HG02981 (cell line): ENCODE results near the gene TAGLN2.

Source experiments
- ATAC-seq: cut with Tn5 transposase; IDR thresholded peaks from one replicate; pipeline ENCODE4 v1.9.1; 2021; ENCODE audit warnings: mild to moderate bottlenecking, moderate library complexity; ENCODE audit not compliant: unreplicated experiment

Gene TAGLN2

GRCh38 chr1:159923203-159924024 is 1.9 kb downstream of the TAGLN2 start:
- peak; percentile 39 for ATAC-seq

DNA sequence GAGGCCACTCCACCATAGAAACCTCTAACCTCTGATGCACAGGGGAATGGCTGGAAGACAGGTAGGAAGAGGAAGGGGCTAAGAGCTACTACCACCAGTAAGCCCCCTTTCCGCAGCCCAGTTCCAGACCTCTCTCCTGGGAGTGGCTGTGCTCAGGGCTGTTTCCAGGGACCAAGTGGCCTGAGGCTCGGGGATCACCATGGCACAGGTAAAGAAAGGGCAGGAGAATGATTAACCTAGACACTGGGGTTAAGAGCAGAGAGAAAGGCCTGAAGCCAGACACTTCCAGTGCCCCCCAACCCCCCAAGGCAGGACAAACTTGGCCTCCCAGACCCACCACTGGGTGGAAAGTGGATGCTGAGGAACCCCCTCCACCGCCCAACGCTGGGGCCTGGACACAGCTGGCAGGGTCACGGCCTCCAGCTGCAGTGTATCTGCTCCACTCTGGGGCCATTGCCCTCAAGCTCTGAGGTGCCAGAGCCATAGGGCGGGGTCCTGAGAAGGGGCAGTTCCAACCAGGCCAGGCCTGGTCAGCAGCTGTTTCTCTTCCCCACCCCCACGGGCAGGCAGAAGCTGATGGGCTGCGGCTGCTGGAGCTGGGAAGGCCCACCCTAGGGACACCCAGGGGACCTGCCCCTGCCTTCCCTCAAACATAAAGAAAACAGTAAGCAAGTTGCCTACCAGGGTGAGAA is 2.6 kb downstream of the TAGLN2 start:
- no peak for ATAC-seq

DNA sequence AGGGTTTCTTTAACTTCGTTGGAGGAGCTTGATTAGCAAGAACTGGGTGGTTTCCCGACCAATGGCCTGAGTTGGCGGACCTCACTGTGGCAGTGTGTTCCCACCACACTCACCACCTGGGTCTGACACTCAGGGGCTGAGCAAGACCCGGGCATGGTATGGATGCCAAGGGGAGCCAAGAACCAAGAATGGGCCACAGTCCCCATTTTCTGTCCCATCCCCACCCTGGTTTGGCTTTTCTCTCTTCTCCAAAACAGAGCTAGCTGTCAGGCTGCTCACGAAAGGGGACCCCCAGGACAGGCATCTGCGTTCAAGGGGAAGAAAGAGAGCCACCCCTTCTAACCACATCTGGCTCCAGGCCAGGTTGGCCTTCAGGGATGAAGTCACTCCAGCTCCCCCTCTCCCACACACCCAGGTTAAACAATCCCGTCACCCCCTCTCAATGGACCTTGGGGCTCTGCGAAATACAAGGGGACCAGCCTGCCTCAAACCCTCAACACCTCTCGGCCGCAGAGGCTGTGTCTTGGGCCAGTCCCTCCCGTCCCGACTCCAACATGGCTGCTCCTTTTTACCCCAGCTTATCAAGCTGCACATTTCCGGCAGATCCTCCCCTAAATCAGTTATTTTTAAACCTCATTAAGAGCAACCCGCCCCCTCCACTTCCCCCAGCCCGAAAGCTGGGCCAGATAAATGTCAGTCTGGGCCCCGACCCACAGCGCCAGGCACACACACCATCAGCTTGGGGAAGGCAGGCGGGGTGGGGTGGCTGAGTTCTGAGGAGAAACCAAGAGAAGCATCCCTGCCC is 3.4 kb downstream of the TAGLN2 start:
- ATAC-seq: no peak

DNA sequence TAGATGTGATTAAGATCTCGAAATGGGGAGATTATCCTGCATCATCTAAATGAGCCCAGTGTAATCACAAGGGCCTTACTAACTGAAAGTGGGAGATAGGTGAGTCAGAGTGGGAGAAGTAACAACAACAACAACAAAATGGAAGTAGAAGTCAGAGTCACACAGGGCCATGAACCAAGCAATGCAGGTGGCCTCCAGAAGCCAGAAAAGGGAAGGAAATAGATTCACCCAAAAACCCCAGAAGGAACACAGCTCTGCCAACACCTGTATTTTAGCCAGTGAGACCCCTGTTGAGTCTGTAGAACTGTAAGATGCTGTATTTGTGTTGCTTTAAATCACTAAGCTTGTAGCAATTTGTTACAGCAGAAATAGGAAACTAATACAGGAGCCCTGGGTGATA is 4.1 kb downstream of the TAGLN2 start:
- no peak for ATAC-seq

DNA sequence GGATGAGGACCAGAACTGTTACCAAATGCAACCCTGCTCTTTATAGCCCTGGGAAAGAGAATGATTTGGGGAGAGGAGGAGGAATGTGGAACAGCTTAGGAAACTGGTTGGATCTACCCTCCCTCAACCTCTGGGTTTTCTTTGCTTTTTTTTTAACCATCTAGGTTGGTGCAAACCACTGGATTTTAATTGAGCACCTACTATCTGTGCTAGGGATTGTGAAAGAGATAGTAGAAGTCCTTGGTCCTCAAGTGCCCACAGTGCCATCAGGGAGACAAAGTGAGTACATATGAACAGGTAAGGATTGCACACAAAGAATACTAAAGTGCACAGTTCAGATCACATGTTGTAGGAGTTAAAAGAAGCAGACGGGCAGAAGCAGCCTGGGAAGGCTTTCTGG is 4.7 kb downstream of the TAGLN2 start:
- no peak for ATAC-seq

GRCh38 chr1:159920202-159920601 is 5.1 kb downstream of the TAGLN2 start:
- no peak for ATAC-seq

- no peak for ATAC-seq
Observed at GRCh38 chr1:159919236-159919865, 6.0 kb downstream of the TAGLN2 start.

GRCh38 chr1:159918352-159919200 is 6.7 kb downstream of the TAGLN2 start:
- ATAC-seq: no peak

- no peak for ATAC-seq
Observed at GRCh38 chr1:159917533-159918351, 7.6 kb downstream of the TAGLN2 start.

GRCh38 chr1:159916242-159917051 is 8.9 kb downstream of the TAGLN2 start:
- ATAC-seq: no peak

- ATAC-seq: no peak
Observed at GRCh38 chr1:159915571-159916241, 9.6 kb downstream of the TAGLN2 start.

- ATAC-seq: no peak
Observed at GRCh38 chr1:159914252-159915018, 10.9 kb downstream of the TAGLN2 start.

- no peak for ATAC-seq
Observed at GRCh38 chr1:159913451-159914192, 11.7 kb downstream of the TAGLN2 start.

DNA sequence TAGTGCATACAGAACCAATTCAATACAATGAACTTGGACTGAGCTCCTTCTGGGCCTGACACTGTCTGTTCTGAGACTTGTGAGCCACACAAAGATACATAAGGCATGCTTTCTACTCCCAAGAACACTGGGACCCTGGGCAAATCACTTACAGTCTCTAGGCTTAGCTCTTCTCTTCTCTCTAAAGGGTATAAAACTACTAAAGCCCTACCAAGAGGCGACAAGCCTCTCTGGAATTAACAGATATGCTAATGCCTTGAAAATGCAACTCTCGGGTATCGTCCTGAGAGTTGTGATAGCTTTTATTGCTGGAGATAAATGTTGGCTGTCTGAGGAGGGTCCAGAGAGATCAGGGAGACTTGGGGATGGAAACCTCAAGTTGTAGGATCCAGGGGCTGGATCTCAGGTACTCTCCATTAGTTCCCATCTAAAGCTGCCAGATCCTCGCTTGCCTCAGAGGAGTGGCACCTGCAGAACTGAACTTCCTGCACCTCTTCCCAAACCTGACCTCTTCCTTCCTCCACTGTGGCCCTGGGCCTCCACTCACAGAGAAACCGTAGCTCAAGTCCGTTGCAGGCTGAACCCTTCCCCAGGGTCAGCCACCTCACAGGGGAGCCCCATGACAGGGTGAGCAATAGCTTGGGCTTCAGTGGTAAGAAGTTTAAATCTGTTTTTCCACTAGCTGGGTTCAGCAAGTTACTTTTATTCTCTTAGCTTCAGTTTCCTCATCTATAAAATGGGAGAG is 13.8 kb downstream of the TAGLN2 start:
- no peak for ATAC-seq

- no peak for ATAC-seq
Observed at GRCh38 chr1:159908031-159908940, 17.0 kb downstream of the TAGLN2 start.
